Measurements from ENCODE around the gene SLC9B1. TPM values are rescaled to one million over a fixed set of nuclear protein-coding genes. Genes with fewer than 3 reads are reported as not detected.

SLC9B1 gene, protein sequence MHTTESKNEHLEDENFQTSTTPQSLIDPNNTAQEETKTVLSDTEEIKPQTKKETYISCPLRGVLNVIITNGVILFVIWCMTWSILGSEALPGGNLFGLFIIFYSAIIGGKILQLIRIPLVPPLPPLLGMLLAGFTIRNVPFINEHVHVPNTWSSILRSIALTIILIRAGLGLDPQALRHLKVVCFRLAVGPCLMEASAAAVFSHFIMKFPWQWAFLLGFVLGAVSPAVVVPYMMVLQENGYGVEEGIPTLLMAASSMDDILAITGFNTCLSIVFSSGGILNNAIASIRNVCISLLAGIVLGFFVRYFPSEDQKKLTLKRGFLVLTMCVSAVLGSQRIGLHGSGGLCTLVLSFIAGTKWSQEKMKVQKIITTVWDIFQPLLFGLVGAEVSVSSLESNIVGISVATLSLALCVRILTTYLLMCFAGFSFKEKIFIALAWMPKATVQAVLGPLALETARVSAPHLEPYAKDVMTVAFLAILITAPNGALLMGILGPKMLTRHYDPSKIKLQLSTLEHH
- 1.6 TPM for polyA plus RNA-seq (2013)

DNA sequence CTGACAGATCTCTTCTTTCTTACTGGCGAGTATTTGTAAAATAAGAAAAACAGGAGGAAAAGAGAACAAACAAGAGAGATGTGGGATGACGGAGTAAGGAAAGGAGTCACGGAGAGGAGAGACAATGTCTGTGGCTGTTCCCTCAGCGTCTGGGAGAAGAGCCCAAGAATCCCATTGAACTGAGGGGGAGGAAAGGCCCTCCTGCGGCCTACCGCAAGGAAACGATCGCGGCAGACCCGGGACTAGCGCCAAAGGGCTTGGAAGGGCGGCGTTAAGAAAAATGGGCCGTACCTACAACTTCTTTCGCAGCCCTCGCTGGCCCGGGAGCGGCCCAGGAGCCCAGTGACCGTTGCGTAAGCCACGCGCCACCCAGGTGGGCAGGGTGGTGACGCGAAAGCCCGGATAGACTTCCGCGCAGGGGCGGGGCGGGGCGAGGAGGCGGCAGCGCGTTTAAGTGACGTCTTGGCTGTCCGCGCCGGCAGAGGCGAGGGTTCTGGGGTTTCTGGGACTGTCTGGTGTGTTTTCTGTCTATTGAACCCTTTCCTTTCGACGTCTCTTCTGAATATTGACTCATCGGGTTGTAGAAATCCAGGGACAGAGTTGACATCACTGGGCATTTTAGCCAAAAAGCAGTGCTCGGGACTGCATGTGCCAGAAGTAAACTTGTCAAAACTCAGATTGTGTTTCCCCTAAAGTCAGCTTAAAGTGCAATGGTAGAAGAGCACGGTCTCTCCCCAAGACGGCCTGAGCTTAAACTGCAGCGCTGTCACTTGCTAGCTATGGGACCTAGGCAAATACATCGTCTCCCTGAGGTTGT is at the start of gene SLC9B1:
Gene SLC9B1, minus strand, starts transcription at position 398 of the 817 bp plus-strand sequence. CDS start 27,994 bp downstream, outside the sequence.
- Histone ChIP-seq H3K4me1 (ENCODE audit: control extremely low read depth in 1 of 4, control insufficient read depth in 4 of 4, insufficient read depth in 4 of 4, low read length in 3 of 4) (peaks cover 6 to 20% (median 15%) of the 10 kb centered on the region in 4 experiments), H3K4me3 (ENCODE audit: control insufficient read depth in 1 of 7, extremely low read depth in 1 of 7, insufficient read depth in 4 of 7, low read depth in 2 of 7, low read length in 6 of 7) (peak within 1 kb of the TSS; percentile 33 to 95 (median 78)), H3K27me3 (replicated peaks in 2 of 5; ENCODE audit: control insufficient read depth in 4 of 5, insufficient read depth in 5 of 5, low read length in 4 of 5) (peaks cover 0 to 23% (median 7%) of the 10 kb centered on the region in 5 experiments), H3K27ac (ENCODE audit: insufficient read depth in 1 of 2, low read depth in 1 of 2, low read length in 2 of 2, poor library complexity in 1 of 2, severe bottlenecking in 2 of 2) (peak within 1 kb of the TSS; percentile 64 to 86), H3K9me3 (ENCODE audit: control extremely low read depth in 1 of 5, control insufficient read depth in 4 of 5, insufficient read depth in 2 of 5, low read depth in 1 of 5, low read length in 4 of 5) (no peaks in the 10 kb centered on the region), H3K36me3 (ENCODE audit: control insufficient read depth in 4 of 4, insufficient read depth in 4 of 4, low read length in 3 of 4) (peaks cover 0 to 5% (median 0%) of the 10 kb centered on the region in 4 experiments)
- DNase-seq = peak; percentile 89 to 95 (median 93)
- ChIA-PET POLR2A (interaction anchor here (0.6 to 1.0 kb wide), 2 partner anchors 24 to 307 kb away, joined by 3 to 5 read pairs; no protein-coding TSS in a partner anchor), CTCF (interaction anchor here (0.9 kb wide), 1 partner anchor 64 kb away, joined by 4 read pairs; no protein-coding TSS in a partner anchor)
- 1% methylated on average over 46 of the region's 46 CpGs for WGBS (ENCODE audit: insufficient coverage)

DNA sequence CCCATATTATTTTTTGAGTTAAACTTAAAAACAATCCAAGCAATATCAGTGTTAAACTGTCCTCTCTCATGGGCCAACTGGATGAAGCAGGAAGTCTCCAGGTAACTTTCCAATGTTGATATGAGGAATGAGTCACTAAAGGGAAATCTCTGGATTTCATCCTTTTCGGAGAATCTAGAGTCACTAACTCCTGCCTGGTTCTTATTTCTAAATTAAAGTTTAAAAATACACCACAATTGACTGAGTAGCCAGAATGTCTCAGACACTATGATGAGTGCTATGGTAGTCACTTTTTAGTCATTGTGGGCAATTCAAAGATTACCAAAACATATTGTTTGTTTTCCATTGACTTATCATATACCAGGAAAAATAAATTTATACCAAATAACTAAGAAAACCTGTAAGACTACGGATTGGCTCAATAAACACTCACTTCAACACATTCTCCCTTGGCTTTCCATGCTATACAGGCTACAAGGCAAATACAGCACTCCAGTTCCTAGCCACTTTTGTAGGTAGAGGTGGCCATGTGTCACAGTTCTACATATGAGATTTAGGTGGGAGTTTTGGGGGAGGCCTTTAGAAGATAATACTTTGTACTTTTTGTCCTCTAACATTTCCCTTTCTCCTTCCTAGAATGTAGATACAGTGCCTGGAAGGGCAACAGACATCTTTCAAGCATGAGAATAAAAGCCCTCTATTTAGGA is 48.5 kb upstream of the SLC9B1 start:
- Histone ChIP-seq H3K27ac (ENCODE audit: insufficient read depth in 1 of 2, low read depth in 1 of 2, low read length in 2 of 2, poor library complexity in 1 of 2, severe bottlenecking in 2 of 2) (no peak overlapping the region), H3K36me3 (ENCODE audit: control insufficient read depth in 4 of 4, insufficient read depth in 4 of 4, low read length in 3 of 4) (peaks cover 2 to 35% (median 11%) of the 10 kb centered on the region in 4 experiments), H3K4me1 (ENCODE audit: control extremely low read depth in 1 of 4, control insufficient read depth in 4 of 4, insufficient read depth in 4 of 4, low read length in 3 of 4) (no peaks in the 10 kb centered on the region), H3K4me3 (ENCODE audit: control insufficient read depth in 1 of 7, extremely low read depth in 1 of 7, insufficient read depth in 4 of 7, low read depth in 2 of 7, low read length in 6 of 7) (no peak overlapping the region), H3K27me3 (replicated peaks in 2 of 5; ENCODE audit: control insufficient read depth in 4 of 5, insufficient read depth in 5 of 5, low read length in 4 of 5) (no peaks in the 10 kb centered on the region), H3K9me3 (ENCODE audit: control extremely low read depth in 1 of 5, control insufficient read depth in 4 of 5, insufficient read depth in 2 of 5, low read depth in 1 of 5, low read length in 4 of 5) (no peaks in the 10 kb centered on the region)
- no peak for DNase-seq
- POLR2A ChIA-PET = no interaction called here
- no CpG with 5 or more reads among the region's 2 CpGs for WGBS (ENCODE audit: insufficient coverage)
- CTCF ChIA-PET = no interaction called here

DNA sequence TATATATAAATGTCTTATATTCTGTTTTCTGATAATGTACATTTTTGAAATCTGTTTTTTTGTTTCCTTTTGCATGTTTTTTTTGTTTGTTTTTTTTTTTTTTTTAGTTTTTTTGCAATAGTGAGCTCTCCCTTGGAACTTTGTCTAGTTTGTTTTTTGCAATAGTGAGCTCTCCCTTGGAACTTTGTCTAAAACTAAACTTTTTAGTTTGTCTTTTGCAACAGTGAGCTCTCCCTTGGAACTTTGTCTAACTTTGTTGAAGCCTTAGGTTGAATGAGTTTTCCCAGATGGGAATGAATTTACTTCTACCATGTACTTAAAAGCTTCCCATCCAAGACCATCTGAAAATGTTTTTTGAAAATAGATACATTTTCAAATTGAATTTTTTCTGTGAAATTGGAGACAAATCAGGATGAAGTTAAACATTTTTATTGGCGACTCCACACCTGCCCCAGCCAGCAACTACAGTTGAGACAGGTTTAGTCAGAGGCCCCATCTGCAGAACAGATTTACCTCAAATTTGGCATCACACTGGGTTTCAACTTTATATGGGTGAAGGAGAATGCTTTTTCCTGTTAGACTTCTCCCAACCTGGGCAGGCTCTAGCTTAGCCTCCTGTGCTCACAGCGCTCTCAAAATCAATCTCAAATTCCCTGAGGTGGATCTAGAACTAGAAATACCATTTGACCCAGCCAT is 41.1 kb upstream of the SLC9B1 start:
- peaks cover 5 to 38% (median 7%) of the 10 kb centered on the region in 4 experiments for H3K36me3 ChIP-seq (ENCODE audit: control insufficient read depth in 4 of 4, insufficient read depth in 4 of 4, low read length in 3 of 4)
- no peaks in the 10 kb centered on the region for H3K4me1 ChIP-seq (ENCODE audit: control extremely low read depth in 1 of 4, control insufficient read depth in 4 of 4, insufficient read depth in 4 of 4, low read length in 3 of 4)
- no peak overlapping the region for H3K4me3 ChIP-seq (ENCODE audit: control insufficient read depth in 1 of 7, extremely low read depth in 1 of 7, insufficient read depth in 4 of 7, low read depth in 2 of 7, low read length in 6 of 7)
- no peaks in the 10 kb centered on the region for H3K9me3 ChIP-seq (ENCODE audit: control extremely low read depth in 1 of 5, control insufficient read depth in 4 of 5, insufficient read depth in 2 of 5, low read depth in 1 of 5, low read length in 4 of 5)
- no peak for DNase-seq
- CTCF ChIA-PET = interaction anchor here (1.0 kb wide), 1 partner anchor 19 kb away, joined by 3 read pairs; no protein-coding TSS in a partner anchor
- POLR2A ChIA-PET = no interaction called here
- H3K27me3 ChIP-seq (replicated peaks in 2 of 5; ENCODE audit: control insufficient read depth in 4 of 5, insufficient read depth in 5 of 5, low read length in 4 of 5) = no peaks in the 10 kb centered on the region
- 85% methylated on average over 2 of the region's 2 CpGs for WGBS (ENCODE audit: insufficient coverage)
- no peak overlapping the region for H3K27ac ChIP-seq (ENCODE audit: insufficient read depth in 1 of 2, low read depth in 1 of 2, low read length in 2 of 2, poor library complexity in 1 of 2, severe bottlenecking in 2 of 2)

DNA sequence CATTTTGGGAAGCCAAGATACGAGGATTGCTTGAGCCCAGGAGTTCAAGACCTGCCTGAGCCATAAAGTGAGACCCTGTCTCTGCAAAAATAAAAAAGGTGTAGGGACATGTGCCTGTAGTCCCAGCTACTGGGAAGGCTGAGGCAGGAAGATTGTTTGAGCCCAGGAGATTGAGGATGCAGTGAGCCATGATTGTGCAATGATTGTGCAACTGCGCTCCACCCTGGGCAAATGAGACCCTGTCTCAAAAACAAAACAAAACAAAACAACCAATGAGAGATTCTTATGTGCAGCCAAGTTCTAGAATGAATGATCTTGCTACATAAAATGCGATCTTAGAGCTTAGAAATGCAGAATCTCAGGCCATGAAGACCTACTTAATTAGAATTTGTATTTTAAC is 34.5 kb upstream of the SLC9B1 start:
- Histone ChIP-seq H3K9me3 (ENCODE audit: control extremely low read depth in 1 of 5, control insufficient read depth in 4 of 5, insufficient read depth in 2 of 5, low read depth in 1 of 5, low read length in 4 of 5) (peaks cover 0 to 2% (median 0%) of the 10 kb centered on the region in 5 experiments), H3K36me3 (ENCODE audit: control insufficient read depth in 4 of 4, insufficient read depth in 4 of 4, low read length in 3 of 4) (peaks cover 3 to 13% (median 4%) of the 10 kb centered on the region in 4 experiments), H3K27me3 (replicated peaks in 2 of 5; ENCODE audit: control insufficient read depth in 4 of 5, insufficient read depth in 5 of 5, low read length in 4 of 5) (no peaks in the 10 kb centered on the region), H3K4me1 (ENCODE audit: control extremely low read depth in 1 of 4, control insufficient read depth in 4 of 4, insufficient read depth in 4 of 4, low read length in 3 of 4) (no peaks in the 10 kb centered on the region), H3K27ac (ENCODE audit: insufficient read depth in 1 of 2, low read depth in 1 of 2, low read length in 2 of 2, poor library complexity in 1 of 2, severe bottlenecking in 2 of 2) (no peak overlapping the region), H3K4me3 (ENCODE audit: control insufficient read depth in 1 of 7, extremely low read depth in 1 of 7, insufficient read depth in 4 of 7, low read depth in 2 of 7, low read length in 6 of 7) (no peak overlapping the region)
- no peak for DNase-seq
- 100% methylated on average over 2 of the region's 3 CpGs for WGBS (ENCODE audit: insufficient coverage)
- ChIA-PET POLR2A (no interaction called here), CTCF (interaction anchor here (1.0 to 1.7 kb wide), 2 partner anchors 12 to 38 kb away, joined by 3 to 5 read pairs; no protein-coding TSS in a partner anchor)

DNA sequence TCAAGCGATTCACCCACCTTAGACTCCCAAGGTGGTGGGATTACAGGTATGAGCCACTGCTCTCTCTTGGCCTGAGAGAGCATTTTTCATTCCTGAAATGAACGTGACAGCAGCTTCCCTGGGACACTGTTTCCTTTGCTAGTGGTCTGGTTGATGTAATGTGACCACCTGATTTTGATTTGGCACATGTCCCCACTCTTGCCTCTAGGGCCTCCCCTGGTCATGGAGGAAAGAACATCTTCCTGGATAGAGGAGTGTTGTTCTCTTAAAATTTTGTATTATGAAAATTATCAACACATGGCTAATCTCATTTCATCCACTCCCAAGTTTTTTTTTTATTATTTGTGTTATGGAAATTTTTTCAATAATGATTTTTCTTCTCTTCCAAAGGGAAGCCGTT is 33.3 kb upstream of the SLC9B1 start:
- Histone ChIP-seq H3K9me3 (ENCODE audit: control extremely low read depth in 1 of 5, control insufficient read depth in 4 of 5, insufficient read depth in 2 of 5, low read depth in 1 of 5, low read length in 4 of 5) (peaks cover 0 to 2% (median 0%) of the 10 kb centered on the region in 5 experiments), H3K4me1 (ENCODE audit: control extremely low read depth in 1 of 4, control insufficient read depth in 4 of 4, insufficient read depth in 4 of 4, low read length in 3 of 4) (no peaks in the 10 kb centered on the region), H3K4me3 (ENCODE audit: control insufficient read depth in 1 of 7, extremely low read depth in 1 of 7, insufficient read depth in 4 of 7, low read depth in 2 of 7, low read length in 6 of 7) (no peak overlapping the region), H3K27me3 (replicated peaks in 2 of 5; ENCODE audit: control insufficient read depth in 4 of 5, insufficient read depth in 5 of 5, low read length in 4 of 5) (no peaks in the 10 kb centered on the region), H3K36me3 (ENCODE audit: control insufficient read depth in 4 of 4, insufficient read depth in 4 of 4, low read length in 3 of 4) (peaks cover 6 to 26% (median 14%) of the 10 kb centered on the region in 4 experiments), H3K27ac (ENCODE audit: insufficient read depth in 1 of 2, low read depth in 1 of 2, low read length in 2 of 2, poor library complexity in 1 of 2, severe bottlenecking in 2 of 2) (no peak overlapping the region)
- POLR2A ChIA-PET = no interaction called here
- WGBS (ENCODE audit: insufficient coverage) = 100% methylated on average over 1 of the region's 3 CpGs
- CTCF ChIA-PET = interaction anchor here (1.0 to 1.6 kb wide), 4 partner anchors 9 to 41 kb away, joined by 3 to 5 read pairs (median 4); no protein-coding TSS in a partner anchor
- no peak for DNase-seq

DNA sequence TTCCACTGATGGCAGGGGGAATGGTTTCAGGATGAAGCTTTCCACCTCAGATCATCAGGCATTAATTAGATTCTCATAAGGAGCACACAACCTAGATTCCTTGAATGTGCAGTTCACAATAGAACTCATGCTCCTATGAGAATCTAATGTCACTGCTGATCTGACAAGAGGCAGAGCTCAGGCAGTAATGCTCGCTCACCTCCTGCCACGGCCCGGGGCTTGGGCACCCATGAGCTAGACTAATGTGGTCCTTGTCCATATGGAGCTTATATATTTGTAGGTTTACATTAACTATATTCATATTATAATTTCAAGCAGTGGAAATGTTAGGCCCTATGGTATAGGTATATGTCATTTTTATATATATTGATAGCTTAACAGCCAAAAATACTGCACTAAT is 32.6 kb upstream of the SLC9B1 start:
- H3K4me3 ChIP-seq (ENCODE audit: control insufficient read depth in 1 of 7, extremely low read depth in 1 of 7, insufficient read depth in 4 of 7, low read depth in 2 of 7, low read length in 6 of 7) = no peak overlapping the region
- H3K27ac ChIP-seq (ENCODE audit: insufficient read depth in 1 of 2, low read depth in 1 of 2, low read length in 2 of 2, poor library complexity in 1 of 2, severe bottlenecking in 2 of 2) = no peak overlapping the region
- peaks cover 9 to 28% (median 16%) of the 10 kb centered on the region in 4 experiments for H3K36me3 ChIP-seq (ENCODE audit: control insufficient read depth in 4 of 4, insufficient read depth in 4 of 4, low read length in 3 of 4)
- POLR2A ChIA-PET = no interaction called here
- no peaks in the 10 kb centered on the region for H3K27me3 ChIP-seq (replicated peaks in 2 of 5; ENCODE audit: control insufficient read depth in 4 of 5, insufficient read depth in 5 of 5, low read length in 4 of 5)
- no CpG with 5 or more reads among the region's 3 CpGs for WGBS (ENCODE audit: insufficient coverage)
- DNase-seq = no peak
- H3K9me3 ChIP-seq (ENCODE audit: control extremely low read depth in 1 of 5, control insufficient read depth in 4 of 5, insufficient read depth in 2 of 5, low read depth in 1 of 5, low read length in 4 of 5) = peaks cover 0 to 2% (median 0%) of the 10 kb centered on the region in 5 experiments
- CTCF ChIA-PET = interaction anchor here (1.0 to 1.6 kb wide), 5 partner anchors 9 to 42 kb away, joined by 3 to 5 read pairs (median 3); no protein-coding TSS in a partner anchor
- H3K4me1 ChIP-seq (ENCODE audit: control extremely low read depth in 1 of 4, control insufficient read depth in 4 of 4, insufficient read depth in 4 of 4, low read length in 3 of 4) = no peaks in the 10 kb centered on the region

Measured in common myeloid progenitor, CD34-positive (primary cell).